PC-3 (cell line): Measurements from ENCODE around the gene CAV1. TPM values are rescaled to one million over a fixed set of nuclear protein-coding genes. Genes with fewer than 3 reads are reported as not detected.
A peak's percentile ranks its signal among the peaks of the same experiment; 100 is the strongest.

Source experiments
- ATAC-seq: fragments of 200-7000 bp; cut with Tn5 transposase; 2 replicates; pipeline ENCODE4 v1.9.1; 2020; ENCODE audit warnings: mild to moderate bottlenecking, moderate library complexity
- BruUV-seq: library from RNA; stranded (reverse); fragments of 400-500 nt; replicated peaks from 2 replicates; lab custom pipeline; 2021; lab: Mats Ljungman, UMichigan
- CTCF ChIA-PET: fragments of 300-600 bp; sonication (Branson Sonifier 250); formaldehyde crosslinking; loops from one replicate; lab custom pipeline; 2022; ENCODE audit warnings: antibody characterized with exemption; lab: Charles Lee
- POLR2A ChIA-PET: fragments of 300-600 bp; sonication (Branson Sonifier 250); formaldehyde crosslinking; loops from one replicate; lab custom pipeline; 2022; ENCODE audit warnings: antibody characterized with exemption; ENCODE audit not compliant: unreplicated experiment; lab: Charles Lee
- DNase-seq: peaks from one replicate; pipeline ENCODE4 v3.0.0-alpha.2; 2015
- H2AFZ ChIP-seq: fragments of 300-600 bp; sonication (generic); 2 replicates; pipeline ENCODE4 v1.6.0; 2016; ENCODE audit warnings: antibody characterized with exemption, low read length
- H3F3A ChIP-seq: fragments of 300-600 bp; sonication (generic); one replicate; pipeline ENCODE4 v1.6.0; 2017; ENCODE audit warnings: antibody characterized with exemption, low read length, control low read depth, mild to moderate bottlenecking; ENCODE audit not compliant: unreplicated experiment
- H3K27ac ChIP-seq: fragments of 300-600 bp; sonication (generic); 2 replicates; pipeline ENCODE4 v1.5.1; 2016; ENCODE audit warnings: mild to moderate bottlenecking, low read length
- H3K27me3 ChIP-seq: fragments of 300-600 bp; sonication (generic); 2 replicates; pipeline ENCODE4 v1.6.1; 2016; ENCODE audit warnings: low read length, mixed read lengths
- H3K36me3 ChIP-seq: fragments of 300-600 bp; sonication (generic); 2 replicates; pipeline ENCODE4 v1.6.1; 2016; ENCODE audit warnings: low read depth, mixed run types, low read length, mixed read lengths
- H3K4me1 ChIP-seq: fragments of 300-600 bp; sonication (generic); 2 replicates; pipeline ENCODE4 v1.5.1; 2016; ENCODE audit warnings: low read length; ENCODE audit not compliant: insufficient read depth
- H3K4me2 ChIP-seq: fragments of 300-600 bp; sonication (generic); 2 replicates; pipeline ENCODE4 v1.6.0; 2016; ENCODE audit warnings: low read length
- H3K4me3 ChIP-seq: fragments of 300-600 bp; sonication (generic); 2 replicates; pipeline ENCODE4 v1.5.1; 2016; ENCODE audit warnings: mild to moderate bottlenecking, low read length, mixed read lengths
- H3K79me2 ChIP-seq: fragments of 300-600 bp; sonication (generic); 2 replicates; pipeline ENCODE4 v1.6.1; 2017; ENCODE audit warnings: low read length, mixed read lengths
- H3K9ac ChIP-seq: fragments of 300-600 bp; sonication (generic); 2 replicates; pipeline ENCODE4 v1.6.0; 2016; ENCODE audit warnings: mild to moderate bottlenecking, low read length
- H3K9me2 ChIP-seq: fragments of 300-600 bp; sonication (generic); replicated peaks from 2 replicates; pipeline ENCODE4 v1.6.1; 2016; ENCODE audit warnings: mixed run types, low read length, mixed read lengths
- H3K9me3 ChIP-seq: fragments of 300-600 bp; sonication (generic); 2 replicates; pipeline ENCODE4 v1.6.1; 2016; ENCODE audit warnings: low read length, mixed read lengths
- H4K20me1 ChIP-seq: fragments of 300-600 bp; sonication (generic); 2 replicates; pipeline ENCODE4 v1.6.1; 2016; ENCODE audit warnings: low read length, mixed read lengths
- CTCF ChIP-seq: fragments of 300-600 bp; sonication (generic); conservative IDR thresholded peaks from 2 replicates; pipeline ENCODE4 v1.5.1; 2017; ENCODE audit warnings: antibody characterized with exemption, low read depth, mild to moderate bottlenecking, low read length
- EZH2 ChIP-seq: fragments of 300-600 bp; sonication (generic); IDR thresholded peaks from one replicate; pipeline ENCODE4 v1.6.1; 2017; ENCODE audit warnings: antibody characterized with exemption, mild to moderate bottlenecking, low read length; ENCODE audit not compliant: unreplicated experiment
- EZH2phosphoT487 ChIP-seq: fragments of 300-600 bp; sonication (generic); IDR thresholded peaks from 2 replicates; pipeline ENCODE4 v1.6.1; 2018; ENCODE audit warnings: mild to moderate bottlenecking, antibody characterized with exemption, low read length, borderline replicate concordance
- intact Hi-C: fragments of 100-400 bp; cut with micrococcal nuclease; formaldehyde crosslinking; loops from 2 replicates; pipeline ENCODE4 v1.9.0; 2023
- total RNA-seq: library from RNA; depleted of rRNA; stranded (reverse); fragments of >200 nt; gene quantifications from 2 replicates; pipeline ENCODE4 v1.2.3, GENCODE V29; 2014

Gene CAV1
- total RNA-seq, 1 experiment from 2014 or later: 284 TPM

GRCh38 chr7:116552602-116553001 lies 27.8 kb downstream of the CAV1 start:
- H4K20me1 ChIP-seq: no peaks in the 10 kb centered on the region
- no peak overlapping the region for H3K9ac ChIP-seq
- intact Hi-C loops: no loop called here
- H3F3A ChIP-seq: no peaks in the 10 kb centered on the region
- H2AFZ ChIP-seq: no peak overlapping the region
- ChIA-PET POLR2A (no interaction called here), CTCF (no interaction called here)
- H3K9me3 ChIP-seq: no peaks in the 10 kb centered on the region
- TF ChIP-seq CTCF (no peak), EZH2 (no peak)
- peak; percentile 50 for DNase-seq
- H3K27ac ChIP-seq: 0 out of 2 replicates have a peak overlapping the region, but pooled peaks have one; percentile 14
- H3K4me1 ChIP-seq: peaks cover 10% of the 10 kb centered on the region; the same call in 1 of the 2 replicates
- no peak overlapping the region for H3K4me2 ChIP-seq
- no peaks in the 10 kb centered on the region for H3K9me2 ChIP-seq
- peaks cover 74% of the 10 kb centered on the region for H3K79me2 ChIP-seq
- no peak overlapping the region for H3K4me3 ChIP-seq
- peaks cover 68% of the 10 kb centered on the region for H3K36me3 ChIP-seq
- peak; percentile 61; the same call in 1 of the 2 replicates for ATAC-seq
- BruUV-seq: no TSS peak
- H3K27me3 ChIP-seq: no peaks in the 10 kb centered on the region

GRCh38 chr7:116553168-116553964 lies 28.5 kb downstream of the CAV1 start:
- no peaks in the 10 kb centered on the region for H3F3A ChIP-seq
- no peaks in the 10 kb centered on the region for H3K27me3 ChIP-seq
- H3K9me2 ChIP-seq: no peaks in the 10 kb centered on the region
- H3K79me2 ChIP-seq: peaks cover 74% of the 10 kb centered on the region
- H3K4me3 ChIP-seq: no peak overlapping the region
- ATAC-seq (no peak), DNase-seq (no peak)
- TF ChIP-seq CTCF (no peak), EZH2 (no peak), EZH2phosphoT487 (no peak)
- no peak overlapping the region for H3K27ac ChIP-seq
- ChIA-PET POLR2A (interaction anchor here (0.5 kb wide), 1 partner anchor 241 kb away, joined by 3 read pairs; no protein-coding TSS in a partner anchor), CTCF (no interaction called here)
- H3K9ac ChIP-seq: no peak overlapping the region
- no TSS peak for BruUV-seq
- intact Hi-C loops: no loop called here
- H3K4me2 ChIP-seq: no peak overlapping the region
- peaks cover 10% of the 10 kb centered on the region; the same call in 1 of the 2 replicates for H3K4me1 ChIP-seq
- H3K9me3 ChIP-seq: no peaks in the 10 kb centered on the region
- peaks cover 68% of the 10 kb centered on the region for H3K36me3 ChIP-seq
- H2AFZ ChIP-seq: no peak overlapping the region
- H4K20me1 ChIP-seq: no peaks in the 10 kb centered on the region

GRCh38 chr7:116554436-116554835 lies 29.6 kb downstream of the CAV1 start:
- Histone ChIP-seq H3K4me3 (no peak overlapping the region), H2AFZ (no peak overlapping the region), H3F3A (no peaks in the 10 kb centered on the region), H3K79me2 (peaks cover 65% of the 10 kb centered on the region), H3K27ac (no peak overlapping the region), H3K9me2 (no peaks in the 10 kb centered on the region), H3K4me2 (no peak overlapping the region), H4K20me1 (peaks cover 4% of the 10 kb centered on the region; the same call in 1 of the 2 replicates), H3K9ac (no peak overlapping the region), H3K27me3 (no peaks in the 10 kb centered on the region), H3K4me1 (peaks cover 14% of the 10 kb centered on the region), H3K36me3 (peaks cover 75% of the 10 kb centered on the region), H3K9me3 (no peaks in the 10 kb centered on the region)
- no peak for ATAC-seq
- TF ChIP-seq EZH2 (no peak), EZH2phosphoT487 (no peak), CTCF (no peak)
- BruUV-seq: no TSS peak
- DNase-seq: no peak
- CTCF ChIA-PET: no interaction called here
- POLR2A ChIA-PET: interaction anchor here (0.5 kb wide), 1 partner anchor 242 kb away, joined by 3 read pairs; no protein-coding TSS in a partner anchor
- intact Hi-C loops: no loop called here
